H1 (cell line): ENCODE results near the gene PCTP. TPM values are rescaled to one million over a fixed set of nuclear protein-coding genes. Genes with fewer than 3 reads are reported as not detected.

Source experiments
- CTCF ChIA-PET: fragments of 300-600 bp; sonication (Branson Sonifier 250); formaldehyde crosslinking; loops from one replicate; lab custom pipeline; 2021; ENCODE audit not compliant: partially characterized antibody; lab: Charles Lee
- POLR2A ChIA-PET: fragments of 300-600 bp; sonication (Branson Sonifier 250); formaldehyde crosslinking; loops from one replicate; lab custom pipeline; 2021; ENCODE audit warnings: inconsistent platforms; ENCODE audit not compliant: partially characterized antibody; lab: Charles Lee
- DNase-seq, 2 experiments: peaks; one replicate each; pipeline versions ENCODE4 v3.0.0 to v3.0.0-alpha.2; 2010 to 2022; ENCODE audit warnings: low spot score in 2 of 2, low read depth in 1 of 2, mixed read lengths in 1 of 2
- FAIRE-seq: peaks from 2 replicates; lab custom pipeline; 2011; peaks lifted over from hg19 to GRCh38; lab: Jason Lieb, UNC
- H2AFZ ChIP-seq: 2 replicates; pipeline ENCODE4 v1.8.1; 2012; ENCODE audit warnings: low read length, inconsistent platforms
- H2AK5ac ChIP-seq: 2 replicates; pipeline ENCODE4 v1.6.1; 2013; ENCODE audit warnings: low read depth, low read length
- H2BK120ac ChIP-seq: replicated peaks from 2 replicates; pipeline ENCODE3; 2013; ENCODE audit warnings: low read depth, low read length, inconsistent platforms
- H2BK12ac ChIP-seq: 2 replicates; pipeline ENCODE4 v1.6.1; 2013; ENCODE audit warnings: low read depth, low read length
- H2BK15ac ChIP-seq: 2 replicates; pipeline ENCODE4 v1.6.1; 2013; ENCODE audit warnings: low read length
- H2BK20ac ChIP-seq: 2 replicates; pipeline ENCODE4 v1.6.1; 2013; ENCODE audit warnings: low read length
- H2BK5ac ChIP-seq: 2 replicates; pipeline ENCODE4 v1.6.1; 2013; ENCODE audit warnings: low read depth, low read length
- H3K14ac ChIP-seq: 2 replicates; pipeline ENCODE4 v1.6.1; 2013; ENCODE audit warnings: inconsistent platforms; ENCODE audit not compliant: insufficient read length
- H3K18ac ChIP-seq: 2 replicates; pipeline ENCODE4 v1.6.1; 2013; ENCODE audit warnings: low read length; ENCODE audit errors: extremely low read depth
- H3K23ac ChIP-seq: 2 replicates; pipeline ENCODE4 v1.6.1; 2013; ENCODE audit warnings: inconsistent platforms; ENCODE audit not compliant: insufficient read length
- H3K23me2 ChIP-seq: 2 replicates; pipeline ENCODE4 v1.6.1; 2013; ENCODE audit warnings: low read depth, low read length
- H3K27ac ChIP-seq: 2 replicates; pipeline ENCODE4 v1.6.1; 2011; ENCODE audit warnings: low read depth, low read length, inconsistent platforms
- H3K27me3 ChIP-seq, 4 experiments: replicated peaks in 1 of 4; 1 replicate in 1 of 4; 2 replicates in 3 of 4; pipeline versions ENCODE4 v1.6.1 to v1.8.1; 2011 to 2013; ENCODE audit warnings: low read length in 3 of 4, mild to moderate bottlenecking in 3 of 4, inconsistent platforms in 2 of 4, mixed read lengths in 2 of 4, moderate library complexity in 1 of 4; ENCODE audit not compliant: control insufficient read depth in 3 of 4, insufficient read depth in 3 of 4; ENCODE audit errors: extremely low read depth in 1 of 4
- H3K36me3 ChIP-seq, 4 experiments: 2 replicates each; pipeline versions ENCODE4 v1.6.1 to v1.8.1; 2011 to 2013; ENCODE audit warnings: mild to moderate bottlenecking in 4 of 4, low read length in 3 of 4, moderate library complexity in 2 of 4, control low read depth in 1 of 4, inconsistent platforms in 1 of 4; ENCODE audit not compliant: insufficient read depth in 4 of 4, control insufficient read depth in 2 of 4
- H3K4ac ChIP-seq: replicated peaks from 2 replicates; pipeline ENCODE3; 2013; ENCODE audit warnings: low read length, low read depth, mixed read lengths, inconsistent platforms; ENCODE audit not compliant: insufficient read length
- H3K4me1 ChIP-seq, 4 experiments: replicated peaks in 1 of 4; 1 replicate in 1 of 4; 2 replicates in 3 of 4; pipeline versions ENCODE4 v1.6.1 to v1.8.1; 2011 to 2013; ENCODE audit warnings: low read length in 3 of 4, inconsistent platforms in 2 of 4, mixed read lengths in 1 of 4; ENCODE audit not compliant: insufficient read depth in 4 of 4, control insufficient read depth in 3 of 4
- H3K4me2 ChIP-seq, 2 experiments: 2 replicates each; pipeline versions ENCODE4 v1.6.1 to v1.8.1; 2011 to 2013; ENCODE audit warnings: low read depth in 2 of 2, low read length in 2 of 2, control low read depth in 1 of 2, inconsistent platforms in 1 of 2, mild to moderate bottlenecking in 1 of 2; ENCODE audit not compliant: insufficient read depth in 1 of 2
- H3K4me3 ChIP-seq, 4 experiments: fragments of 200-600, 300-600 bp in 1 of 4; sonication (generic), shearing (Covaris generic), sonication (Bioruptor Twin) in 1 of 4; 2 replicates each; pipeline versions ENCODE4 v1.5.1 to v1.8.1; 2011 to 2016; ENCODE audit warnings: low read length in 4 of 4, low read depth in 3 of 4, control low read depth in 2 of 4, inconsistent platforms in 2 of 4, mild to moderate bottlenecking in 2 of 4, mixed read lengths in 1 of 4, moderate library complexity in 1 of 4; ENCODE audit not compliant: insufficient read depth in 2 of 4; ENCODE audit errors: extremely low read depth in 1 of 4
- H3K56ac ChIP-seq: replicated peaks from 2 replicates; pipeline ENCODE3; 2013; ENCODE audit warnings: low read depth, mild to moderate bottlenecking, mixed read lengths, low read length, inconsistent platforms; ENCODE audit not compliant: insufficient read length
- H3K79me1 ChIP-seq: 2 replicates; pipeline ENCODE4 v1.6.1; 2013; ENCODE audit warnings: low read depth, low read length, control low read depth
- H3K79me2 ChIP-seq, 2 experiments: 2 replicates each; pipeline versions ENCODE4 v1.6.1 to v1.8.1; 2012 to 2013; ENCODE audit warnings: low read length in 2 of 2, mild to moderate bottlenecking in 2 of 2, inconsistent platforms in 1 of 2; ENCODE audit not compliant: insufficient read depth in 2 of 2, control insufficient read depth in 1 of 2
- H3K9ac ChIP-seq, 4 experiments: replicated peaks in 1 of 4; 1 replicate in 1 of 4; 2 replicates in 3 of 4; pipeline versions ENCODE4 v1.6.1 to v1.8.1; 2011 to 2013; ENCODE audit warnings: low read depth in 3 of 4, low read length in 3 of 4, control low read depth in 2 of 4, mild to moderate bottlenecking in 2 of 4, moderate library complexity in 2 of 4, inconsistent platforms in 1 of 4; ENCODE audit errors: extremely low read depth in 1 of 4
- H3K9me3 ChIP-seq, 2 experiments: 2 replicates each; pipeline versions ENCODE4 v1.6.1 to v1.8.1; 2012 to 2013; ENCODE audit warnings: mild to moderate bottlenecking in 2 of 2, moderate library complexity in 2 of 2, control low read depth in 1 of 2, inconsistent platforms in 1 of 2, low read depth in 1 of 2, low read length in 1 of 2, mixed read lengths in 1 of 2; ENCODE audit not compliant: insufficient read depth in 2 of 2
- H4K20me1 ChIP-seq, 2 experiments: replicated peaks in 1 of 2; 2 replicates each; pipeline versions ENCODE3 to v1.8.1; 2011 to 2013; ENCODE audit warnings: inconsistent platforms in 2 of 2, low read length in 2 of 2, mild to moderate bottlenecking in 1 of 2; ENCODE audit not compliant: insufficient read depth in 2 of 2, control insufficient read depth in 1 of 2
- H4K5ac ChIP-seq: 2 replicates; pipeline ENCODE4 v1.6.1; 2013; ENCODE audit warnings: low read length, low read depth, mixed read lengths, inconsistent platforms; ENCODE audit not compliant: insufficient read length
- H4K8ac ChIP-seq: 2 replicates; pipeline ENCODE4 v1.8.0; 2013; ENCODE audit warnings: mild to moderate bottlenecking, moderate library complexity, low read length, inconsistent platforms; ENCODE audit not compliant: insufficient read depth; ENCODE audit errors: extremely low read depth
- H4K91ac ChIP-seq: replicated peaks from 2 replicates; pipeline ENCODE3; 2013; ENCODE audit warnings: low read length, mixed read lengths, inconsistent platforms; ENCODE audit not compliant: insufficient read length
- WGBS, 2 experiments: shearing (Covaris generic) in 1 of 2; methylation state at CpG; one replicate each; pipeline versions ENCODE4 v1.1.6 to v1.1.7; 2013 to 2015; ENCODE audit warnings: low lambda C conversion rate in 2 of 2, mixed read lengths in 2 of 2, inconsistent platforms in 1 of 2, low coverage in 1 of 2, missing lambda C conversion rate in 1 of 2; ENCODE audit not compliant: insufficient replicate concordance in 2 of 2, insufficient coverage in 1 of 2, insufficient read length in 1 of 2; ENCODE audit errors: extremely low coverage in 1 of 2, missing lambda C conversion rate in 1 of 2; 5-methylcytosine and 5-hydroxymethylcytosine counted together
- polyA plus RNA-seq, 7 experiments: library from polyadenylated mRNA; depleted of rRNA in 3 of 7; stranded (reverse) in 5 of 7; unstranded in 2 of 7; fragments of >200 nt in 5 of 7; fragments of 200-250 nt in 2 of 7; gene quantifications; 1 replicate in 5 of 7; 2 replicates in 1 of 7; 4 replicates in 1 of 7; pipeline versions ENCODE4 v1.2.1 to v1.2.3, GENCODE V29; 2011 to 2013; ENCODE audit warnings: missing spikeins in 2 of 7, mixed read lengths in 2 of 7
- total RNA-seq: library from RNA; stranded (reverse); fragmentation: NEBNext Ultra II Directional; extraction: Animal tissue kit (Norgen Biotek cat#: 25700); gene quantifications from 2 replicates; pipeline ENCODE4 v1.2.1, GENCODE V29; 2021

The PCTP gene
- total and polyA plus RNA-seq, 2 of the 8 experiments (the other 6 are each of a cell fraction or from before 2014, with no cell fraction given), result 14.1 to 14.6 TPM

DNA sequence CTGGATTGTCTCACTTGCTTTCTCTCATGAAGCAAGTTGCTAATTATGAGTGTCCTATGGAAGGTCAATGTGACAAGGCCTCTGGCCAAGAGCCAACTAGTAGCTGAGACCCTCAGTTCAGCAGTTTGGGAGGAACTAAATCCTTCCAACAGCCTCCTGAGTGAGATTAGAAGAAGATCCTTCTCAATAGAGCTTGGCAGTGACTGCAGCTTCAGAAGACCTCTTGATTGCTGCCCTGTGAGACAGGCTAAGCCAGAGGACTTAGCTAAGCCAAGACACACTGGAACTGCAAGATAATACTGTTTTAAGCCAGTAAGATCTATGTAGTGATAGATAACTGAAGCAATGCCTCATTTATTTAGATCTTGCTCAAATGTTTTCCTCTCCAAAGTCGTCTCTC lies 34.3 kb downstream of the PCTP start:
- H4K8ac ChIP-seq, result no peak overlapping the region
- H2BK12ac ChIP-seq, result no peak overlapping the region
- H3K4me2 ChIP-seq, result no peak overlapping the region
- no peaks in the 10 kb centered on the region for H3K79me1 ChIP-seq
- H2AK5ac ChIP-seq, result no peak overlapping the region
- H3K18ac ChIP-seq, result no peak overlapping the region
- H3K4me3 ChIP-seq, result no peak overlapping the region
- no peak overlapping the region for H3K9ac ChIP-seq
- H2BK5ac ChIP-seq, result no peak overlapping the region
- H3K4me1 ChIP-seq, result no peaks in the 10 kb centered on the region
- no peaks in the 10 kb centered on the region for H4K20me1 ChIP-seq
- no peak overlapping the region for H2BK20ac ChIP-seq
- ChIA-PET CTCF (interaction anchor here (0.8 to 6.1 kb wide), 3 partner anchors 9 to 50 kb away, joined by 3 to 58 read pairs (median 6); no protein-coding TSS in a partner anchor), POLR2A (interaction anchor here (0.7 kb wide), 1 partner anchor 259 kb away, joined by 3 read pairs; no protein-coding TSS in a partner anchor)
- H2BK120ac ChIP-seq, result no peak overlapping the region
- no peaks in the 10 kb centered on the region for H3K27me3 ChIP-seq
- no peaks in the 10 kb centered on the region for H3K23me2 ChIP-seq
- no peak overlapping the region for H3K56ac ChIP-seq
- WGBS, 2 experiments, result 100% methylated on average over 1 of the region's 1 CpG; no CpG with 5 or more reads in 1 of the 2 experiments
- H3K27ac ChIP-seq, result no peak overlapping the region
- H2AFZ ChIP-seq, result no peak overlapping the region
- H3K79me2 ChIP-seq, result no peaks in the 10 kb centered on the region
- H3K4ac ChIP-seq, result no peak overlapping the region
- no peak overlapping the region for H3K14ac ChIP-seq
- H3K9me3 ChIP-seq, result no peaks in the 10 kb centered on the region
- no peak overlapping the region for H3K23ac ChIP-seq
- no peak overlapping the region for H2BK15ac ChIP-seq
- DNase-seq (no peak), FAIRE-seq (no peak)
- no peak overlapping the region for H4K91ac ChIP-seq
- H4K5ac ChIP-seq, result no peak overlapping the region
- no peaks in the 10 kb centered on the region for H3K36me3 ChIP-seq
